Neural progenitor cell (in vitro differentiated cells): ENCODE data around the gene NCKAP5L.

ENCODE experiments used
- EZH2 ChIP-seq: fragments of 200-600 bp; sonication (generic); IDR thresholded peaks from 2 replicates; pipeline ENCODE4 v1.6.1; 2017; ENCODE audit warnings: antibody characterized with exemption, mild to moderate bottlenecking, moderate library complexity
- TF ChIP-seq, protein P1 (sequence below): fragments of 200-600 bp; sonication (generic); IDR thresholded peaks from 2 replicates; pipeline ENCODE4 v1.5.1; 2017; ENCODE audit warnings: antibody characterized with exemption, mild to moderate bottlenecking

DNA sequence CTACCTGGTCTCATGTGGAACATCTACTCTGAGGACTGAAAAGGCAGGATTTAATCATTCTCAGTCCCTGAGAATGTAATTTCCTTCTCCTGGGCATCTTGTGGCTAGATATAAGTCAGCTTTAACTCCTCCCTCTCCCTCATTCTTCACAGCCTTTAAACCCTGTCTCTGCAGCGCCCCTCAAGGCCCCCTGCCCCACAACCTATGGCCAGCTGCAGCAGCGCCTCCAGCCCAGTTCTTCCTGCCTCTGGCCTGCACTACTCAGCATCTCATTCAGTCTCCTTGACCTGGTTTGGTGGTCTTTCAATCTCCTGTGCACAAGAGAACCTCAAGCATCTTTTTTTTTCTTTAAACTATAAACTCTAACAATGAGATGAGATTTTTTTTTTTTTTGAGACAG is 29.3 kb downstream of the NCKAP5L start:
- TF ChIP-seq, protein P1, sequence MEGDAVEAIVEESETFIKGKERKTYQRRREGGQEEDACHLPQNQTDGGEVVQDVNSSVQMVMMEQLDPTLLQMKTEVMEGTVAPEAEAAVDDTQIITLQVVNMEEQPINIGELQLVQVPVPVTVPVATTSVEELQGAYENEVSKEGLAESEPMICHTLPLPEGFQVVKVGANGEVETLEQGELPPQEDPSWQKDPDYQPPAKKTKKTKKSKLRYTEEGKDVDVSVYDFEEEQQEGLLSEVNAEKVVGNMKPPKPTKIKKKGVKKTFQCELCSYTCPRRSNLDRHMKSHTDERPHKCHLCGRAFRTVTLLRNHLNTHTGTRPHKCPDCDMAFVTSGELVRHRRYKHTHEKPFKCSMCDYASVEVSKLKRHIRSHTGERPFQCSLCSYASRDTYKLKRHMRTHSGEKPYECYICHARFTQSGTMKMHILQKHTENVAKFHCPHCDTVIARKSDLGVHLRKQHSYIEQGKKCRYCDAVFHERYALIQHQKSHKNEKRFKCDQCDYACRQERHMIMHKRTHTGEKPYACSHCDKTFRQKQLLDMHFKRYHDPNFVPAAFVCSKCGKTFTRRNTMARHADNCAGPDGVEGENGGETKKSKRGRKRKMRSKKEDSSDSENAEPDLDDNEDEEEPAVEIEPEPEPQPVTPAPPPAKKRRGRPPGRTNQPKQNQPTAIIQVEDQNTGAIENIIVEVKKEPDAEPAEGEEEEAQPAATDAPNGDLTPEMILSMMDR = no peak
- no peak for TF ChIP-seq EZH2
